GM23338 (cell line): ENCODE data around the gene EFCC1.

Experiments
- EZH2 ChIP-seq: fragments of 200-600 bp; sonication (generic); IDR thresholded peaks from one replicate; pipeline ENCODE4 v1.8.0; 2017; ENCODE audit warnings: antibody characterized with exemption, mild to moderate bottlenecking, low read depth; ENCODE audit not compliant: unreplicated experiment
- EZH2phosphoT487 ChIP-seq: fragments of 200-600 bp; sonication (generic); IDR thresholded peaks from one replicate; pipeline ENCODE4 v1.8.1; 2018; ENCODE audit warnings: antibody characterized with exemption; ENCODE audit not compliant: unreplicated experiment
- NANOG ChIP-seq: IDR thresholded peaks from 2 replicates; pipeline ENCODE4 v1.6.1; 2016; ENCODE audit warnings: antibody characterized with exemption, borderline replicate concordance
- POLR2AphosphoS5 ChIP-seq: IDR thresholded peaks from 2 replicates; pipeline ENCODE4 v1.6.1; 2016; ENCODE audit warnings: antibody characterized with exemption, low read depth
- STAT1 ChIP-seq: IDR thresholded peaks from one replicate; pipeline ENCODE4 v1.6.1; 2016; ENCODE audit warnings: antibody characterized with exemption; ENCODE audit not compliant: unreplicated experiment
- ZNF331 ChIP-seq: fragments of 250-450 bp; sonication (Bioruptor Pico); IDR thresholded peaks from 2 replicates; pipeline ENCODE4 v1.5.0; 2020; ENCODE audit warnings: low read depth, mild to moderate bottlenecking, moderate library complexity
- TF ChIP-seq, protein P1 (sequence below), 2 experiments: fragments of 200-600 bp in 1 of 2; sonication (generic) in 1 of 2; conservative IDR thresholded peaks; 2 replicates each; pipeline versions ENCODE4 v1.5.1 to v1.6.1; 2016 to 2017; ENCODE audit warnings: antibody characterized with exemption in 2 of 2, low read depth in 2 of 2, mild to moderate bottlenecking in 2 of 2, moderate library complexity in 1 of 2
- TF ChIP-seq, protein P2 (sequence below): IDR thresholded peaks from one replicate; pipeline ENCODE4 v1.6.1; 2018; ENCODE audit warnings: antibody characterized with exemption; ENCODE audit not compliant: unreplicated experiment
- TF ChIP-seq, protein P3 (sequence below): IDR thresholded peaks from 2 replicates; pipeline ENCODE4 v1.6.1; 2016; ENCODE audit warnings: antibody characterized with exemption

DNA sequence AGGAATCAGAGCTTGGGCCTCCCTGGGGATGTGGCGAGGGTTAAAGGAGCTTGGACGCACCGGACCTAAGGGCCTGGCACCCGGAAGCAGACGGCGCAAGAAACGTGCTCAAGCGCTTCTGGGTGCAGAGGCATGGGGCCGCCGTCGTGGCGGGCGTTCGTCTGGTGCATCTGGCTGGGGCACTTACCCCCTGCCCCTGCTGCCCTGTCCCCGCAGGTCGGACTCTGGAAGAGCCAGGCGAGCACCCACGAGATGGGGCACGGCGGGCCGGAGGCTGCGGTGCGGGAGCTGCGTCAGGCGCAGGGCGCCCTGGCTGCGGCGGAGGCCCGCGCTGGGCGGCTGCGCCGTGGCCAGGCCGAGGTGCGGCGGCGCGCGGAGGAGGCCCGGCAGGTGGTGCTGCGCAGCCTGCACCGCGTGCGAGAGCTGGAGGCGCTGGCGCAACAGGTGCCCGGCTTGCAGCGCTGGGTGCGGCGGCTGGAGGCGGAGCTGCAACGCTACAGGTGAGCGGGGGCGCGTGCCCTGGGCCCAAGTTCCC is 2.5 kb downstream of the EFCC1 start:
- TF ChIP-seq, protein P1, sequence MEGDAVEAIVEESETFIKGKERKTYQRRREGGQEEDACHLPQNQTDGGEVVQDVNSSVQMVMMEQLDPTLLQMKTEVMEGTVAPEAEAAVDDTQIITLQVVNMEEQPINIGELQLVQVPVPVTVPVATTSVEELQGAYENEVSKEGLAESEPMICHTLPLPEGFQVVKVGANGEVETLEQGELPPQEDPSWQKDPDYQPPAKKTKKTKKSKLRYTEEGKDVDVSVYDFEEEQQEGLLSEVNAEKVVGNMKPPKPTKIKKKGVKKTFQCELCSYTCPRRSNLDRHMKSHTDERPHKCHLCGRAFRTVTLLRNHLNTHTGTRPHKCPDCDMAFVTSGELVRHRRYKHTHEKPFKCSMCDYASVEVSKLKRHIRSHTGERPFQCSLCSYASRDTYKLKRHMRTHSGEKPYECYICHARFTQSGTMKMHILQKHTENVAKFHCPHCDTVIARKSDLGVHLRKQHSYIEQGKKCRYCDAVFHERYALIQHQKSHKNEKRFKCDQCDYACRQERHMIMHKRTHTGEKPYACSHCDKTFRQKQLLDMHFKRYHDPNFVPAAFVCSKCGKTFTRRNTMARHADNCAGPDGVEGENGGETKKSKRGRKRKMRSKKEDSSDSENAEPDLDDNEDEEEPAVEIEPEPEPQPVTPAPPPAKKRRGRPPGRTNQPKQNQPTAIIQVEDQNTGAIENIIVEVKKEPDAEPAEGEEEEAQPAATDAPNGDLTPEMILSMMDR (conservative IDR thresholded peaks at IDR 0.05; ENCODE audit: low read depth in 2 of 2), result peak in 1 of 2 experiments; percentile 43; a peak in 1 of 4 replicates
- TF ChIP-seq EZH2phosphoT487 (no peak), EZH2 (no peak), ZNF331 (CRISPR knock-in tag) (no peak), POLR2AphosphoS5 (no peak), NANOG (no peak), STAT1 (no peak)
- TF ChIP-seq, protein P2, sequence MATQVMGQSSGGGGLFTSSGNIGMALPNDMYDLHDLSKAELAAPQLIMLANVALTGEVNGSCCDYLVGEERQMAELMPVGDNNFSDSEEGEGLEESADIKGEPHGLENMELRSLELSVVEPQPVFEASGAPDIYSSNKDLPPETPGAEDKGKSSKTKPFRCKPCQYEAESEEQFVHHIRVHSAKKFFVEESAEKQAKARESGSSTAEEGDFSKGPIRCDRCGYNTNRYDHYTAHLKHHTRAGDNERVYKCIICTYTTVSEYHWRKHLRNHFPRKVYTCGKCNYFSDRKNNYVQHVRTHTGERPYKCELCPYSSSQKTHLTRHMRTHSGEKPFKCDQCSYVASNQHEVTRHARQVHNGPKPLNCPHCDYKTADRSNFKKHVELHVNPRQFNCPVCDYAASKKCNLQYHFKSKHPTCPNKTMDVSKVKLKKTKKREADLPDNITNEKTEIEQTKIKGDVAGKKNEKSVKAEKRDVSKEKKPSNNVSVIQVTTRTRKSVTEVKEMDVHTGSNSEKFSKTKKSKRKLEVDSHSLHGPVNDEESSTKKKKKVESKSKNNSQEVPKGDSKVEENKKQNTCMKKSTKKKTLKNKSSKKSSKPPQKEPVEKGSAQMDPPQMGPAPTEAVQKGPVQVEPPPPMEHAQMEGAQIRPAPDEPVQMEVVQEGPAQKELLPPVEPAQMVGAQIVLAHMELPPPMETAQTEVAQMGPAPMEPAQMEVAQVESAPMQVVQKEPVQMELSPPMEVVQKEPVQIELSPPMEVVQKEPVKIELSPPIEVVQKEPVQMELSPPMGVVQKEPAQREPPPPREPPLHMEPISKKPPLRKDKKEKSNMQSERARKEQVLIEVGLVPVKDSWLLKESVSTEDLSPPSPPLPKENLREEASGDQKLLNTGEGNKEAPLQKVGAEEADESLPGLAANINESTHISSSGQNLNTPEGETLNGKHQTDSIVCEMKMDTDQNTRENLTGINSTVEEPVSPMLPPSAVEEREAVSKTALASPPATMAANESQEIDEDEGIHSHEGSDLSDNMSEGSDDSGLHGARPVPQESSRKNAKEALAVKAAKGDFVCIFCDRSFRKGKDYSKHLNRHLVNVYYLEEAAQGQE, result no peak
- TF ChIP-seq, protein P3, sequence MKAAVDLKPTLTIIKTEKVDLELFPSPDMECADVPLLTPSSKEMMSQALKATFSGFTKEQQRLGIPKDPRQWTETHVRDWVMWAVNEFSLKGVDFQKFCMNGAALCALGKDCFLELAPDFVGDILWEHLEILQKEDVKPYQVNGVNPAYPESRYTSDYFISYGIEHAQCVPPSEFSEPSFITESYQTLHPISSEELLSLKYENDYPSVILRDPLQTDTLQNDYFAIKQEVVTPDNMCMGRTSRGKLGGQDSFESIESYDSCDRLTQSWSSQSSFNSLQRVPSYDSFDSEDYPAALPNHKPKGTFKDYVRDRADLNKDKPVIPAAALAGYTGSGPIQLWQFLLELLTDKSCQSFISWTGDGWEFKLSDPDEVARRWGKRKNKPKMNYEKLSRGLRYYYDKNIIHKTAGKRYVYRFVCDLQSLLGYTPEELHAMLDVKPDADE, result no peak
